ENCODE data around the gene CHD9.

The CHD9 gene

GRCh38 chr16:53083119-53083518, 28.3 kb downstream of the CHD9 start:
- CTCF ChIA-PET, result no interaction called here
- Histone ChIP-seq H3K36me3 (ENCODE audit: control insufficient read depth in 2 of 2, insufficient read depth in 1 of 2, low read length in 2 of 2) (no peaks in the 10 kb centered on the region; a peak in 1 of 3 replicates), H3K4me3 (ENCODE audit: low read depth, low read length) (no peak overlapping the region), H3K4me1 (ENCODE audit: control insufficient read depth, insufficient read depth, low read length) (peaks cover 8% of the 10 kb centered on the region; the same call in 1 of the 2 replicates), H3K9me3 (ENCODE audit: control insufficient read depth, insufficient read depth, low read depth, low read length) (no peaks in the 10 kb centered on the region), H3K27ac (ENCODE audit: extremely low read depth, low read depth, low read length) (no peak overlapping the region)
- POLR2A ChIA-PET, result no interaction called here
- no peak for TF ChIP-seq ZSCAN4 (tag by site-specific recombination; IDR thresholded peaks at IDR 0.05)
- TF ChIP-seq SALL2 (tag by site-specific recombination; IDR thresholded peaks at IDR 0.05; ENCODE audit: borderline replicate concordance), result no peak

- no peaks in the 10 kb centered on the region; a peak in 1 of 3 replicates for H3K36me3 ChIP-seq (ENCODE audit: control insufficient read depth in 2 of 2, insufficient read depth in 1 of 2, low read length in 2 of 2)
- POLR2A ChIA-PET, result no interaction called here
- CTCF ChIA-PET, result interaction anchor here (0.7 kb wide), 1 partner anchor 27 kb away, joined by 5 read pairs; no protein-coding TSS in a partner anchor
Observed at GRCh38 chr16:53084141-53084541, 29.4 kb downstream of the CHD9 start.

GRCh38 chr16:53084746-53085334, 30.0 kb downstream of the CHD9 start:
- ChIA-PET POLR2A (no interaction called here), CTCF (no interaction called here)
- peaks cover 8% of the 10 kb centered on the region; the same call in 1 of the 2 replicates for H3K4me1 ChIP-seq (ENCODE audit: control insufficient read depth, insufficient read depth, low read length)
- no peak overlapping the region for H3K27ac ChIP-seq (ENCODE audit: extremely low read depth, low read depth, low read length)
- no peaks in the 10 kb centered on the region for H3K9me3 ChIP-seq (ENCODE audit: control insufficient read depth, insufficient read depth, low read depth, low read length)
- H3K36me3 ChIP-seq (ENCODE audit: control insufficient read depth in 2 of 2, insufficient read depth in 1 of 2, low read length in 2 of 2), result no peaks in the 10 kb centered on the region; a peak in 1 of 3 replicates
- no peak overlapping the region for H3K4me3 ChIP-seq (ENCODE audit: low read depth, low read length)
- TF ChIP-seq TRIM28 (IDR thresholded peaks at IDR 0.05; ENCODE audit: borderline replicate concordance, low read length) (no peak), KLF7 (tag by site-specific recombination; IDR thresholded peaks at IDR 0.05; ENCODE audit: borderline replicate concordance) (no peak), KLF10 (tag by site-specific recombination; IDR thresholded peaks at IDR 0.05) (no peak), REPIN1 (tag by site-specific recombination; IDR thresholded peaks at IDR 0.05; ENCODE audit: low read depth) (no peak), ZNF175 (tag by site-specific recombination; IDR thresholded peaks at IDR 0.05) (no peak), ZSCAN18 (tag by site-specific recombination; IDR thresholded peaks at IDR 0.05) (no peak), GLI2 (tag by site-specific recombination; IDR thresholded peaks at IDR 0.05; ENCODE audit: borderline replicate concordance, low read depth) (no peak), ZNF677 (tag by site-specific recombination; IDR thresholded peaks at IDR 0.05) (no peak), HOXA7 (CRISPR knock-in tag; IDR thresholded peaks at IDR 0.05; ENCODE audit: borderline replicate concordance) (no peak), CTCF (tag by site-specific recombination; IDR thresholded peaks at IDR 0.05) (no peak)

More at GRCh38 chr16:53084141-53084541, 29.4 kb downstream of the CHD9 start:
- H3K9me3 ChIP-seq (ENCODE audit: control insufficient read depth, insufficient read depth, low read depth, low read length), result no peaks in the 10 kb centered on the region
- H3K4me3 ChIP-seq (ENCODE audit: low read depth, low read length), result no peak overlapping the region
- H3K27ac ChIP-seq (ENCODE audit: extremely low read depth, low read depth, low read length), result no peak overlapping the region
- peaks cover 8% of the 10 kb centered on the region; the same call in 1 of the 2 replicates for H3K4me1 ChIP-seq (ENCODE audit: control insufficient read depth, insufficient read depth, low read length)
- TF ChIP-seq ZNF148 (tag by site-specific recombination; IDR thresholded peaks at IDR 0.05; ENCODE audit: borderline replicate concordance), result no peak
- no peak for TF ChIP-seq ZNF24 (tag by site-specific recombination; IDR thresholded peaks at IDR 0.05)
- TF ChIP-seq ZNF701 (tag by site-specific recombination; IDR thresholded peaks at IDR 0.05), result no peak
- no peak for TF ChIP-seq MEIS1 (CRISPR knock-in tag; IDR thresholded peaks at IDR 0.05; ENCODE audit: borderline replicate concordance)
- no peak for TF ChIP-seq ZFP3 (tag by site-specific recombination; IDR thresholded peaks at IDR 0.05; ENCODE audit: low read depth)
- TF ChIP-seq ZNF558 (tag by site-specific recombination; IDR thresholded peaks at IDR 0.05), result no peak
- TF ChIP-seq GLI2 (tag by site-specific recombination; IDR thresholded peaks at IDR 0.05; ENCODE audit: borderline replicate concordance, low read depth), result no peak
- no peak for TF ChIP-seq ZNF629 (tag by site-specific recombination; IDR thresholded peaks at IDR 0.05)
- no peak for TF ChIP-seq ZBTB21 (tag by site-specific recombination; IDR thresholded peaks at IDR 0.05)
- no peak for TF ChIP-seq ZNF488 (tag by site-specific recombination; IDR thresholded peaks at IDR 0.05)
- TF ChIP-seq KLF8 (tag by site-specific recombination; IDR thresholded peaks at IDR 0.05), result no peak
- TF ChIP-seq ZNF302 (tag by site-specific recombination; IDR thresholded peaks at IDR 0.05; ENCODE audit: low read depth), result no peak
- TF ChIP-seq ZNF510 (tag by site-specific recombination; IDR thresholded peaks at IDR 0.05; ENCODE audit: insufficient replicate concordance), result no peak
- no peak for TF ChIP-seq ZNF660 (tag by site-specific recombination; IDR thresholded peaks at IDR 0.05)
- TF ChIP-seq ZNF2 (tag by site-specific recombination; IDR thresholded peaks at IDR 0.05), result no peak
- no peak for TF ChIP-seq YY1 (tag by site-specific recombination; IDR thresholded peaks at IDR 0.05)
- TF ChIP-seq YY2 (tag by site-specific recombination; IDR thresholded peaks at IDR 0.05), result no peak
- no peak for TF ChIP-seq ZNF677 (tag by site-specific recombination; IDR thresholded peaks at IDR 0.05)
- no peak for TF ChIP-seq ZNF169 (tag by site-specific recombination; IDR thresholded peaks at IDR 0.05)
- no peak for TF ChIP-seq ZNF248 (tag by site-specific recombination; IDR thresholded peaks at IDR 0.05)

Measured in HEK293 (cell line).